Activated naive CD8-positive, alpha-beta T cell treated with anti-CD3 and anti-CD28 coated beads, Interleukin-2, amount 10 ng/mL, durations not matched to agents 7 days and 5 days (primary cell): ENCODE data around the gene DDO. TPM values are rescaled to one million over a fixed set of nuclear protein-coding genes. Genes with fewer than 3 reads are reported as not detected.

ENCODE experiments used
- ATAC-seq: fragments of 150-1000 bp; cut with Tn5 transposase; one replicate; pipeline ENCODE4 v1.10.0; 2021; ENCODE audit warnings: low read depth, moderate library complexity
- POLR2A ChIA-PET: fragments of 350-600 bp; sonication (Branson Sonifier 250); formaldehyde crosslinking; loops from one replicate; lab custom pipeline; 2021; ENCODE audit warnings: antibody characterized with exemption; lab: Charles Lee
- DNase-seq: peaks from one replicate; pipeline ENCODE4 v3.0.0; 2021
- H3K27ac Mint-ChIP-seq: one replicate; pipeline ENCODE4 v1.8.0; 2022; ENCODE audit warnings: mild to moderate bottlenecking, mixed read lengths
- H3K27me3 Mint-ChIP-seq: one replicate; pipeline ENCODE4 v1.8.0; 2022; ENCODE audit warnings: mild to moderate bottlenecking, moderate library complexity, mixed read lengths
- H3K36me3 Mint-ChIP-seq: one replicate; pipeline ENCODE4 v1.8.0; 2021; ENCODE audit warnings: mild to moderate bottlenecking, mixed read lengths
- H3K4me1 Mint-ChIP-seq: one replicate; pipeline ENCODE4 v1.8.0; 2021; ENCODE audit warnings: mixed read lengths
- H3K4me3 Mint-ChIP-seq: one replicate; pipeline ENCODE4 v1.8.0; 2022; ENCODE audit warnings: mild to moderate bottlenecking, moderate library complexity, mixed read lengths
- H3K9me3 Mint-ChIP-seq: one replicate; pipeline ENCODE4 v1.8.0; 2021; ENCODE audit warnings: mixed read lengths
- total RNA-seq, 2 experiments: library from RNA; stranded (reverse); gene quantifications; one replicate each; pipeline ENCODE4 v1.2.3, GENCODE V29; 2021

Gene DDO
- total RNA-seq, 2 experiments from 2014 or later: not detected

DNA sequence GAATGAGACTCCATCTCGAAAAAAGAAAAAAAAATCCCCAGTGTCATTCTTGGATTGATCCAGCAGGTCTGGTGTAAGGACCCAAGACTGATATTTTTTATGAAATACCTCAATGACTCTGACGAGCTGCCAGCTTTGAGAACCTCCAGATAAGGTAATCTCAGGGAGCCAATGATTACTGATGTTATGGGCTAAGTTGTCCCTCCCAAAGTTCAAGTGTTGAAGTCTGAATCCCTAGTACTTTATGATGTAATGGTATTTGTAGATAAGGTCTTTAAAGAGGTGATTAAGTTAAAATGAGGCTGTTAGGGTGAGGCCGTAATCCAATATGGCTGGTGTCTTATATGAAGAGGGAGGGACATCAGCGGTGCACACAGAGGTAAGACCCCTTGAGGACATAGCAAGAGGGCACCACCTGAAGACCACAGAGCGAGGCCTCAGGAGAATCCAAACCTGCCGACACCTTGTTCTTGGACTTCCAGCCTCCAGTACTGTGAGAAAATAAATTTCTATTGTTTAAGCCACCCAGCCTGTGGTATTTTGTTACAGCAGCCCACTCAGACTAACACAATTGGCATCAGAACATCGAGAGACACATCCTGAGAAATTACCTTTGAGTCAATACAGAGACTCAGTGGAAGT lies 19.7 kb upstream of the DDO start:
- ATAC-seq (no peak), DNase-seq (no peak)
- Mint-ChIP-seq H3K9me3 (no peaks in the 10 kb centered on the region), H3K4me3 (no peak overlapping the region), H3K4me1 (no peaks in the 10 kb centered on the region), H3K36me3 (no peaks in the 10 kb centered on the region), H3K27me3 (peaks cover 10% of the 10 kb centered on the region), H3K27ac (no peak overlapping the region)
- POLR2A ChIA-PET: no interaction called here

DNA sequence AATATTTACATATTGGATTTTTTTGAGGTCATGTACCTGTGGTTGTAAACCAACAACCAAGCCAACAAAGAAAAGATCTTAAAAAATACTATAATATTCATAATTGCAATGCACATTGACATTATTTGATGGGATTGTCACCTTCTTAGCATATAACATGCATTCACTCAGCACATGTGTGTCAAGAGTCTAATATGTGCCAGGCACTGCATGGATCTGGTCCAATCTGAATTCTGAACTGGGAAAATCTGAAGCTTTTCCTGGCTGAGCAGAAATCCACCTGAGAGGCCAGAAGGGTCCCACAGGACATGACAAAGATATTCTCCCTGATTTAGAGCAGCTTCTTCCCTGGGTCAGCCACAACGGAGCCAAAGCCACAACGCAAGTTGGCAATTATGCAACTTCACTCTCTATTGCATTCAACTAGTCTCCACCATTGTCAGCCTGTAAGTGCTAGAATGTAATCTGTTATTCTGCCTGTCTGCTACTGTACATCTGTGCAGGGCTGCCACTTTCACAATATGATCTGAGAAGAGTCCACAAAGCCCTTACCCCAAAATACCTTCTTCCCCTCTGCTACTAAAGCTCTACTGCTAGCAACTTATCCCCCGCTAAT lies 17.0 kb upstream of the DDO start:
- Mint-ChIP-seq H3K27ac (no peak overlapping the region), H3K27me3 (peaks cover 11% of the 10 kb centered on the region), H3K9me3 (no peaks in the 10 kb centered on the region), H3K36me3 (no peaks in the 10 kb centered on the region), H3K4me1 (no peaks in the 10 kb centered on the region), H3K4me3 (no peak overlapping the region)
- ATAC-seq: no peak
- POLR2A ChIA-PET: no interaction called here
- no peak for DNase-seq

DNA sequence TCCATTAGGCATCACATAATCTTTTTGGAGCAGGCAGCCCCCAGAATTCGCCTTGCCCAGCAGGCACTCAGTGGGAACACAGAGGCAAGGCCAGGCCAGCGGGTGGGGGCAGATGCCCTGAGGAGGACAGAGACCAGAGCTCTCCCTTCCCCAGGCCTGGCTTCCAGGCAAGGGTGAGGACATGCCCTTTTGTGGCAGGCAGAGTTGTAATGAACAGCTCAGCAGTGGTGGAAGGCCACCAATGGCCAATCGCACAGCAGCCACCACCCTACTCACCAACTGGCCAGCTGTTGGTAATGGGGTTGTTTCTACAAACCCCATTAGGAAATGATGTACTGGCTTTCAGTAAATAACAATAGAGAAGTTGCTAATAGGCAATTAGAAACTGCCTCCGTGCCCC lies 15.4 kb upstream of the DDO start:
- Mint-ChIP-seq H3K27ac (no peak overlapping the region), H3K27me3 (peaks cover 18% of the 10 kb centered on the region), H3K4me3 (no peak overlapping the region), H3K36me3 (no peaks in the 10 kb centered on the region), H3K4me1 (no peaks in the 10 kb centered on the region), H3K9me3 (no peaks in the 10 kb centered on the region)
- POLR2A ChIA-PET: no interaction called here
- ATAC-seq (no peak), DNase-seq (no peak)

DNA sequence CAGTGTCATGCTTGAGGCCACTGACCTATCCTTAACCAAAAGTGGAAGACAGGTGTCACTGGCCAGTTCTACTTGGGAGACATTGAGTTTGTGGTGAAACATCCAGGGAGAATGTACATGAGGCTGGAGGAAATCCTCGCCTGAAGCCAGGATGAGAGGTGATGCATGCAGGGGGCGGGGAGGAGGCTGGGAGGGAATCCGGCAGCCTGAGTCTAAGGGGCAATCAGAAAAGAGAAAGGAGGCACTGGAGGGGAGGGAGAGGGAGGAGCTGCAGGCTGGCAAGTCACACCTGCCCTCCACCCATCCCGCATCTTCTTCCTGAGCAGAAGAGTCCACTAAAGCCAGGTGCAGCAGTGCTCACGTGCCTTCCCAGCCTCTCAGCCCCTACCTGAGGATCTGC lies 14.9 kb upstream of the DDO start:
- H3K27me3 Mint-ChIP-seq: peaks cover 19% of the 10 kb centered on the region
- no peak for ATAC-seq
- H3K36me3 Mint-ChIP-seq: no peaks in the 10 kb centered on the region
- no peaks in the 10 kb centered on the region for H3K9me3 Mint-ChIP-seq
- no peak overlapping the region for H3K27ac Mint-ChIP-seq
- POLR2A ChIA-PET: no interaction called here
- no peak for DNase-seq
- H3K4me3 Mint-ChIP-seq: no peak overlapping the region
- no peaks in the 10 kb centered on the region for H3K4me1 Mint-ChIP-seq

DNA sequence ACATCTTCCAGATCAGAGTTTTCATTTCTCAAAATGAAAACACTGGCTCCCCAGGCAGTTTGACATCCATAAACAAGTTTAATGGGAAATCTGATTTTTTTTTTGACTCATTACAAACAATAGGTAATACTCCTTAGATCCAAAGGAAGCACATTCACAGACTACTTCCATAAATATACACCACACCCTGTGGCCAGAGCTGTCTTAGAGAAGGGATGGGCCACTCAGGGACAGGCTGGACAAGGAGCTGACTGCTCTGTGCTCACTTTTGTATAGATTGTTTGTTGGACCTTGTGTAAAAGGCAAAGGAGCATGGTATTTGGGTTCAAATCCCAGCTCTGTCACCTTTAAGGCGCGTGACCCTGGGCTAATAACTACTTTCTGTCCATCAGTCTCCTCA lies 12.8 kb upstream of the DDO start:
- Mint-ChIP-seq H3K27ac (no peak overlapping the region), H3K4me3 (no peak overlapping the region), H3K4me1 (no peaks in the 10 kb centered on the region), H3K36me3 (no peaks in the 10 kb centered on the region), H3K9me3 (no peaks in the 10 kb centered on the region), H3K27me3 (peaks cover 34% of the 10 kb centered on the region)
- no peak for DNase-seq
- no peak for ATAC-seq
- POLR2A ChIA-PET: no interaction called here

DNA sequence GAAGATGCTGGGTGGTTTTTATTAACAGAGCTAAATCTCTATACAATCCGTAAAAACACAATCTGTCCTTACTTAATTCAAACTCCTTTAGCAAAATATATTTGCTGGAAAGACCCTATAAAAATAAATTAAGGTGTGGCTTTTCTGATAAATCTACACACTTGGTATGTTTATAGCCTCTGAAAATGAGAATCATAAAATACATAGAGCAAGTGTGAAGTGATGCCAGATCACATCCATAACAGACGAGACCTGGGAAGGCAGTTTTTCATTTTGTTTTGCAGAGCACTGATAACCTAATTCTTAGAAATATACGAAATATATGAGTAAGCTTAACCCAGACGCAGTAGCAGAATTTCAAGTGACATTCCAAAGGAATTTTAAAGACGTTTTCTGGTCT lies 10.4 kb upstream of the DDO start:
- Mint-ChIP-seq H3K27ac (no peak overlapping the region), H3K36me3 (no peaks in the 10 kb centered on the region), H3K9me3 (peaks cover 7% of the 10 kb centered on the region), H3K27me3 (peaks cover 39% of the 10 kb centered on the region), H3K4me1 (peaks cover 6% of the 10 kb centered on the region), H3K4me3 (no peak overlapping the region)
- ATAC-seq: no peak
- POLR2A ChIA-PET: no interaction called here
- no peak for DNase-seq

DNA sequence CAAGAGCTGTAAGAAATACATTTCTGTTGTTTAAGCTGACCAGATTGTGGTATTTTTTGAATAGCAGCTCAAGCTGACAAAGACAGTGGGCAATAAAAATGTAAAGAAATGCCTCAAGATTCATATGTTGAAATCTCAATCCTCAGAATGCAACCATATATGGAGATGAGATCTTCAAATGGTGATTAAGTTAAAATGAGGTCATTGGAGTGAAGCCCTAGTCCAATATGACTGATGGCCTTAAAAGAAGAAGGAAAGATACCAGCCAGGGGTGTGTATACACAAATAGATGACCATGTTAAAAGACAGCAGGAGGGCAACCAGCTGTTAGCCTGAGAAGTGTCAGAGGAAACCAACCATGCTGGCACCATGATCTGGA lies 7.1 kb upstream of the DDO start:
- peaks cover 39% of the 10 kb centered on the region for H3K27me3 Mint-ChIP-seq
- no peak overlapping the region for H3K27ac Mint-ChIP-seq
- peaks cover 7% of the 10 kb centered on the region for H3K4me1 Mint-ChIP-seq
- H3K9me3 Mint-ChIP-seq: peaks cover 8% of the 10 kb centered on the region
- DNase-seq: no peak
- POLR2A ChIA-PET: no interaction called here
- no peak for ATAC-seq
- no peak overlapping the region for H3K4me3 Mint-ChIP-seq
- no peaks in the 10 kb centered on the region for H3K36me3 Mint-ChIP-seq

DNA sequence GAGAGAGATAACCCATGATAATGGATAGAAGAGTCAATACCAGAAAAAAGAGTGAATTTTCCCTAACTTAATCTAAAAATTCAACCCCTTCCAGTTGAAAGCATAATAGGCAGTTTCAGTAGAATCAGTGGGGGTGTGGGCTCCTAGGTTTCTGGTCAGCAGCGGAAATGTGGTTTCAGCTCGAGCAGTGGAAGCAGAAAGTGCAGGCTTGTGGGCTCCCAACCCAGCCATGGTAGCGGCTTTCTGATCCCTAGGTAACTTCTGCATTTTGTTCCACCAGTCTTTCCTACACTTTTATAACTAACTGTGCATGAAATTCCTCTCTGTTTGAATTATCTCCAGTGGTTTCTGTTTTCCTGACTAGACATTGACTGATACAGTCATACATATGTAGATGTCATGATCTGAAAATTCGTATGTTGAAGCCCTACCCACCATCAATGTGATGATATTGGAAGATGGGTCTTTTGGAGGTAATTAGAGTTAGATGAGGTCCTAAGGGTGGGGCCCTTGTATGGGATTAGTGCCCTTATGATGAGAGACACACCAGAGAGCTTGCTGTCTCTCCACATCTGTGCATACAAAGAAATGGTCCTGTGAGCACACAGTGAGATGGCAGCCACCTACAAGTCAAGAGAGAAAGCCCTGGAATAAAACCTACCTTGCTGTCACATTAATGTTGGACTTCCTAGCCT lies 6.5 kb upstream of the DDO start:
- no peak for DNase-seq
- Mint-ChIP-seq H3K4me3 (no peak overlapping the region), H3K27ac (no peak overlapping the region), H3K4me1 (peaks cover 7% of the 10 kb centered on the region), H3K27me3 (peaks cover 39% of the 10 kb centered on the region), H3K9me3 (peaks cover 8% of the 10 kb centered on the region), H3K36me3 (no peaks in the 10 kb centered on the region)
- POLR2A ChIA-PET: no interaction called here
- ATAC-seq: no peak

DNA sequence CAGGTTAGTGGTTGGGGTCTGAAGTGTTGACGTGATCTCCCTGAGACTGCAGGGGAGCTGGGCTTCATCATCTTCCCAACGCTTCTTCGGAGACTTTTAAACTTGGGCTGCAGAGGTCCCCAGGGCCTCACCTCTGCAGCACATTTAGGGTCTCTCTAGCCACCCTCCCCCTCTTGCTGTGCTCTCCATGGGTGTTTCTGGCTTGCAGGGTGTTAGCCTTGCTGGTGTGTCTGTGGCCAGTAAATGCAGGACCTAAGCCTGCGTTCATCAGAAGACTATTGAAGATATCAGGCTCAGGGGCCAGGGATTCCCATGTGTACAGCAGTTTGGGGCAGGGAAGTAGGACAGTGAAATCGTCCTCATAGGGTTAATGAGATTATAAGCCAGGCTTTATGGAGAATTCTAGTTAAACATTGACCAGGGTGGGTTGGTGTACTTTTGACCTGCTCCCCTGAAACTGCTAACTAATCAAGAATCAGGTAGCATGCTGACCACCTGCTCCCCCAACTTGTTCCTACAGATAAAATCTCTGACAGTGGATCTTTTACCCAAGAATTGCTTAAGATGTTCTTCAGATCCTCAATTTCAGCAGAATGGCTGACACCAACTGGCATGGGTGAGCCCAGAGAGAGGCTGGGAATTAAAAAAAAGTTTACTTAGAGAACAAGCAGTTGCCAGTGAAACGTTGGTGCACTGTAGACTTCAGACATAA lies 3.8 kb upstream of the DDO start:
- Mint-ChIP-seq H3K4me3 (no peak overlapping the region), H3K9me3 (peaks cover 8% of the 10 kb centered on the region), H3K36me3 (no peaks in the 10 kb centered on the region), H3K27ac (no peak overlapping the region), H3K4me1 (peaks cover 8% of the 10 kb centered on the region), H3K27me3 (peaks cover 25% of the 10 kb centered on the region)
- POLR2A ChIA-PET: no interaction called here
- DNase-seq: no peak
- no peak for ATAC-seq

DNA sequence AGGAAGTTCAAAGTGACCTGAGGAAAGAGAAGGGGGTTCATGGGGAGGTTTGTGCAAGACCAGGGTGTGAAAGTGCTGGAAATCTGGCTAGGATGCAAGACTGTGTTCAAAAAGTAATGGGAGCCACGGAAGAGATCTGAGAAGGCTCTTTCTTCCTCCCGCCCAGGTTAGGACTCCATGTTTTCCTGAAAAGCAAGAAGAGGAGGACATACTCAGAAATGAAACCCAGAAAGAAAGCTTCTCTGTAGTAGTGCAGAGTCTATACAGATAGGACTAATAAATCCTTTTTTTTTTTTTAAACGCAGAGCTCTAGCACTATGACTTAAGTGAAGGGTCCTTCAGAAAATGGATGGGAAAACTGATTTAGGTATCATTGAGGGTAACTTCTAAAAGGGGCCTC lies 3.2 kb upstream of the DDO start:
- POLR2A ChIA-PET: no interaction called here
- Mint-ChIP-seq H3K4me3 (no peak overlapping the region), H3K9me3 (peaks cover 8% of the 10 kb centered on the region), H3K27ac (no peak overlapping the region), H3K27me3 (peaks cover 19% of the 10 kb centered on the region), H3K4me1 (peaks cover 8% of the 10 kb centered on the region), H3K36me3 (no peaks in the 10 kb centered on the region)
- DNase-seq (no peak), ATAC-seq (no peak)

DNA sequence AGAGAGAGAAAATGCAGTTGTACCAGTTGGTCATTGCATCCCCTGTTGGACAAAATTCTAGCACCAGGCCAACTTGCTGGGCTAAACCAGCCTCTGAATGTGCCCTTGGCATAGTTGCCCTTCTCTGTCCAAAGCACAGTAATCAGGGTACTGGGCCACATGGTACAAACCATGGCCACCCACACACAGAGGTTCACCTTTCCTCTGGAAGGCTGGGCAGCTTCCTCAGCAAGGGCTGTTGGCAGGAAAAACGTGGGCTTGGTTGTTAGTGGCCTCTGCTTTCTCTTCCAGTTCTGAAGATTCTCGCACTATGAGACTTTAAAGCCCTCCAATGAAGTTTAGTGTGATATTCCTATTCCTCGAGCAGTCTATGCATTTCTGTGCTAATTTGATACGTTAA lies 706 bp downstream of the DDO start:
- Mint-ChIP-seq H3K9me3 (no peaks in the 10 kb centered on the region), H3K4me3 (no peak overlapping the region), H3K36me3 (no peaks in the 10 kb centered on the region), H3K4me1 (peaks cover 1% of the 10 kb centered on the region), H3K27ac (no peak overlapping the region), H3K27me3 (peaks cover 6% of the 10 kb centered on the region)
- ATAC-seq (no peak), DNase-seq (no peak)
- POLR2A ChIA-PET: no interaction called here

DNA sequence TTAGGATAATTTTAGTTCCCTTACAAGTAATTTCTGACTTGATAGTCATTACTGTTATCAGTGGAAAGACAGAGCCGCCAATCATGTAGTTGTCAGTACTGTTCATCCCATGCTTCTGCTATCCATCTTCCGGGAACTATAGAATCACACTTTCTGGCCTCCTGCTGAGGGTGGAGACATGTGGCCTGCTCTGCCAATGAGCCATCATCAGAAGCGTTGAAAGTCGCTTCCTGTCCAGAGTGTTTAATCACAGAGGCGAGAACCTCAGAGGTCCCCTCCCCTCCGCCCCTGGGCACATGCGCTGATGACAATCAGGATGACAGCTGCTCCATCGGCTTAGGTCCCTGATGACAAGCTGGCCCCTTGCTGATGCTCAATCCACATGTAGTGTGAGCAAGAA lies 3.0 kb downstream of the DDO start:
- Mint-ChIP-seq H3K27ac (no peak overlapping the region), H3K36me3 (no peaks in the 10 kb centered on the region), H3K27me3 (peaks cover 3% of the 10 kb centered on the region), H3K4me3 (no peak overlapping the region), H3K9me3 (no peaks in the 10 kb centered on the region), H3K4me1 (peaks cover 1% of the 10 kb centered on the region)
- ATAC-seq: no peak
- POLR2A ChIA-PET: no interaction called here
- no peak for DNase-seq

DNA sequence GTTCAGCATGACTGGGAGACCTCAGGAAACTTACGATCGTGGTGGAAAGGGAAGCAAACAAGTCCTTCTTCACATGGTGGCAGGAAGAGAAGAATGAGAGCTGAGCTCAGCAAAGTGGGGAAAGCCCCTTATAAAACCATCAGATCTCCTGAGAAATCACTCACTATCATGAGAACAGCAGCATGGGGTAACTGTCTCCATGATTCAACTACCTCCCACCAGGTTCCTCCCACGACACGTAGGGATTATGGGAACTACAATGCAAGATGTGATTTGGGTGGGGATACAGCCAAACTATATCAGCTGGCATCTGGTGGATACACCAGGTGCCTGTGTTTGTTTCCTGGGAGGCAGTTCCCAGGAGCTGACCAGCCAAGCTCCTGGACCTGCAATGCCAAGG lies 4.9 kb downstream of the DDO start:
- H3K27me3 Mint-ChIP-seq: peaks cover 3% of the 10 kb centered on the region
- no peaks in the 10 kb centered on the region for H3K9me3 Mint-ChIP-seq
- POLR2A ChIA-PET: no interaction called here
- DNase-seq (no peak), ATAC-seq (no peak)
- H3K36me3 Mint-ChIP-seq: no peaks in the 10 kb centered on the region
- no peak overlapping the region for H3K4me3 Mint-ChIP-seq
- no peak overlapping the region for H3K27ac Mint-ChIP-seq
- H3K4me1 Mint-ChIP-seq: peaks cover 1% of the 10 kb centered on the region

DNA sequence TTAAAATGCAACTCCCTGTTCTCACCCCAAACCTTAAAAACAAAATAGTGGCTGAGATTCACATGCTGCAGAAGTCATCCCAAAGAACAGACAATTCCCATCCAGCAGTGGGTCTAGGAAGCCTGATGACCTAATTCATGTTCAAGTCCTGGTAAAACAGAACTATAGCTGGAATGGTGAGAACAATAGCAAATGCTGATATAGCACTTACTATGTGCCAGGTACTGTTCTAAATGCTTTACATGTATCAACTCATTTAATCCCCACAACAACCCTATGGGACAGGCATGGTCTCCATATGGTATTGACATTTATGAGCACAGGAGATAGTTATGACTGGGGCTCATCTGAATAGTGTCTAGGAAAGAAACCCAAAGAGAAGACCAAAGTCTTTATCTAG lies 5.6 kb downstream of the DDO start:
- Mint-ChIP-seq H3K36me3 (no peaks in the 10 kb centered on the region), H3K4me3 (no peak overlapping the region), H3K27me3 (peaks cover 3% of the 10 kb centered on the region), H3K4me1 (no peaks in the 10 kb centered on the region), H3K27ac (no peak overlapping the region), H3K9me3 (no peaks in the 10 kb centered on the region)
- no peak for DNase-seq
- no peak for ATAC-seq
- POLR2A ChIA-PET: no interaction called here
